HL-60 (cell line): Measurements from ENCODE around the gene SETBP1.

Source experiments
- GABPA ChIP-seq: IDR thresholded peaks from 2 replicates; pipeline ENCODE4 v1.6.1; 2012; ENCODE audit warnings: low read depth
- POLR2AphosphoS5 ChIP-seq: IDR thresholded peaks from 2 replicates; pipeline ENCODE4 v1.6.1; 2012; ENCODE audit warnings: low read depth
- TF ChIP-seq, protein P1 (sequence below): IDR thresholded peaks from 2 replicates; pipeline ENCODE4 v1.6.1; 2012; ENCODE audit warnings: low read depth; ENCODE audit not compliant: insufficient replicate concordance
- TF ChIP-seq, protein P2 (sequence below): IDR thresholded peaks from one replicate; pipeline ENCODE4 v1.5.1; 2011; ENCODE audit warnings: low read length, control low read depth, inconsistent platforms; ENCODE audit not compliant: insufficient read depth

DNA sequence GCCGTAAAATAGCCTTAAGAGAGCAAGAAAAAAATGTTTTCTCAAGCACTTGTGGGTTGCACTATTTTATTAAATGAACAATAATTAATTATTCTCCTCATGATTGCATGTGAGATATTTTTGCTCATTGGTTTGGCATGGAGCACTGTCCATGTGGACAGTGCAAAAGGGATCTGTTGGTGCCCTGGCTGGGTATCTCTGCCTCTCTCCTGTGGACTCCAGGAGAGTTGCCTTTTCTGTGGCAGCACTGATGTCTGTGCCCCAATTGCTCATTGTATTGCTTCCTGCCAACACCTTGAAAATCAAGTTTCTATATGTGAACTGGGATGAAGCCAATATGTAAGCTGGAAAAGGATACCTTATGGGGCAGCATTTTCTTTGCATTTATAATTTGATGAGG, 131.7 kb downstream of the SETBP1 start:
- TF ChIP-seq POLR2AphosphoS5, result no peak
- TF ChIP-seq, protein P1, sequence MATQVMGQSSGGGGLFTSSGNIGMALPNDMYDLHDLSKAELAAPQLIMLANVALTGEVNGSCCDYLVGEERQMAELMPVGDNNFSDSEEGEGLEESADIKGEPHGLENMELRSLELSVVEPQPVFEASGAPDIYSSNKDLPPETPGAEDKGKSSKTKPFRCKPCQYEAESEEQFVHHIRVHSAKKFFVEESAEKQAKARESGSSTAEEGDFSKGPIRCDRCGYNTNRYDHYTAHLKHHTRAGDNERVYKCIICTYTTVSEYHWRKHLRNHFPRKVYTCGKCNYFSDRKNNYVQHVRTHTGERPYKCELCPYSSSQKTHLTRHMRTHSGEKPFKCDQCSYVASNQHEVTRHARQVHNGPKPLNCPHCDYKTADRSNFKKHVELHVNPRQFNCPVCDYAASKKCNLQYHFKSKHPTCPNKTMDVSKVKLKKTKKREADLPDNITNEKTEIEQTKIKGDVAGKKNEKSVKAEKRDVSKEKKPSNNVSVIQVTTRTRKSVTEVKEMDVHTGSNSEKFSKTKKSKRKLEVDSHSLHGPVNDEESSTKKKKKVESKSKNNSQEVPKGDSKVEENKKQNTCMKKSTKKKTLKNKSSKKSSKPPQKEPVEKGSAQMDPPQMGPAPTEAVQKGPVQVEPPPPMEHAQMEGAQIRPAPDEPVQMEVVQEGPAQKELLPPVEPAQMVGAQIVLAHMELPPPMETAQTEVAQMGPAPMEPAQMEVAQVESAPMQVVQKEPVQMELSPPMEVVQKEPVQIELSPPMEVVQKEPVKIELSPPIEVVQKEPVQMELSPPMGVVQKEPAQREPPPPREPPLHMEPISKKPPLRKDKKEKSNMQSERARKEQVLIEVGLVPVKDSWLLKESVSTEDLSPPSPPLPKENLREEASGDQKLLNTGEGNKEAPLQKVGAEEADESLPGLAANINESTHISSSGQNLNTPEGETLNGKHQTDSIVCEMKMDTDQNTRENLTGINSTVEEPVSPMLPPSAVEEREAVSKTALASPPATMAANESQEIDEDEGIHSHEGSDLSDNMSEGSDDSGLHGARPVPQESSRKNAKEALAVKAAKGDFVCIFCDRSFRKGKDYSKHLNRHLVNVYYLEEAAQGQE, result no peak
- TF ChIP-seq, protein P2, sequence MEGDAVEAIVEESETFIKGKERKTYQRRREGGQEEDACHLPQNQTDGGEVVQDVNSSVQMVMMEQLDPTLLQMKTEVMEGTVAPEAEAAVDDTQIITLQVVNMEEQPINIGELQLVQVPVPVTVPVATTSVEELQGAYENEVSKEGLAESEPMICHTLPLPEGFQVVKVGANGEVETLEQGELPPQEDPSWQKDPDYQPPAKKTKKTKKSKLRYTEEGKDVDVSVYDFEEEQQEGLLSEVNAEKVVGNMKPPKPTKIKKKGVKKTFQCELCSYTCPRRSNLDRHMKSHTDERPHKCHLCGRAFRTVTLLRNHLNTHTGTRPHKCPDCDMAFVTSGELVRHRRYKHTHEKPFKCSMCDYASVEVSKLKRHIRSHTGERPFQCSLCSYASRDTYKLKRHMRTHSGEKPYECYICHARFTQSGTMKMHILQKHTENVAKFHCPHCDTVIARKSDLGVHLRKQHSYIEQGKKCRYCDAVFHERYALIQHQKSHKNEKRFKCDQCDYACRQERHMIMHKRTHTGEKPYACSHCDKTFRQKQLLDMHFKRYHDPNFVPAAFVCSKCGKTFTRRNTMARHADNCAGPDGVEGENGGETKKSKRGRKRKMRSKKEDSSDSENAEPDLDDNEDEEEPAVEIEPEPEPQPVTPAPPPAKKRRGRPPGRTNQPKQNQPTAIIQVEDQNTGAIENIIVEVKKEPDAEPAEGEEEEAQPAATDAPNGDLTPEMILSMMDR, result no peak
- no peak for TF ChIP-seq GABPA
